SK-N-SH (cell line): Measurements from ENCODE around the gene LIX1. TPM values are rescaled to one million over a fixed set of nuclear protein-coding genes. Genes with fewer than 3 reads are reported as not detected.

ENCODE experiments used
- CTCF ChIA-PET: fragments of 300-600, 350-600 bp; formaldehyde crosslinking; extraction: SDS; loops from one replicate; lab custom pipeline; 2021; lab: Yijun Ruan, JAX
- POLR2A ChIA-PET: fragments of 350-600 bp; sonication (Branson Sonifier 250); formaldehyde crosslinking; extraction: SDS; loops from one replicate; lab custom pipeline; 2020; ENCODE audit warnings: antibody characterized with exemption, inconsistent platforms; lab: Yijun Ruan, JAX
- DNase-seq: peaks from one replicate; pipeline ENCODE4 v3.0.0; 2012
- H2AFZ ChIP-seq: fragments of 200-600 bp; sonication (generic); 2 replicates; pipeline ENCODE4 v1.8.1; 2016; ENCODE audit warnings: antibody characterized with exemption, mild to moderate bottlenecking, low read depth
- H3F3A ChIP-seq: fragments of 200-600 bp; sonication (generic); replicated peaks from 2 replicates; pipeline ENCODE3; 2016; ENCODE audit warnings: antibody characterized with exemption, mild to moderate bottlenecking; ENCODE audit not compliant: insufficient read depth
- H3K27ac ChIP-seq, 2 experiments: fragments of 200-500 bp in 1 of 2; fragments of 200-600 bp in 1 of 2; sonication (Bioruptor generic) in 1 of 2; sonication (generic), shearing (Covaris generic) in 1 of 2; 2 replicates each; pipeline versions ENCODE4 v1.5.1 to v1.6.1; 2014 to 2016; ENCODE audit warnings: low read depth in 2 of 2, inconsistent platforms in 1 of 2, low read length in 1 of 2, mild to moderate bottlenecking in 1 of 2, mixed read lengths in 1 of 2
- H3K27me3 ChIP-seq: fragments of 200-600 bp; sonication (generic), shearing (Covaris generic); 2 replicates; pipeline ENCODE4 v1.6.1; 2016; ENCODE audit warnings: mixed run types; ENCODE audit not compliant: insufficient read depth
- H3K36me3 ChIP-seq, 2 experiments: fragments of 200-500 bp in 1 of 2; fragments of 200-600 bp in 1 of 2; sonication (Bioruptor generic) in 1 of 2; sonication (generic) in 1 of 2; replicated peaks in 1 of 2; 2 replicates each; pipeline versions ENCODE3 to v1.5.1; 2014 to 2016; ENCODE audit warnings: low read length in 1 of 2, mild to moderate bottlenecking in 1 of 2; ENCODE audit not compliant: insufficient read depth in 2 of 2, control insufficient read depth in 1 of 2
- H3K4me1 ChIP-seq, 2 experiments: fragments of 200-500 bp in 1 of 2; fragments of 200-600 bp in 1 of 2; sonication (Bioruptor generic) in 1 of 2; sonication (generic), shearing (Covaris generic) in 1 of 2; 2 replicates each; pipeline versions ENCODE4 v1.5.1 to v1.6.1; 2014 to 2016; ENCODE audit warnings: low read depth in 1 of 2, low read length in 1 of 2, mixed run types in 1 of 2; ENCODE audit not compliant: insufficient read depth in 2 of 2, control insufficient read depth in 1 of 2
- H3K4me2 ChIP-seq: fragments of 200-600 bp; sonication (generic), shearing (Covaris generic); 2 replicates; pipeline ENCODE4 v1.6.1; 2017; ENCODE audit warnings: mixed run types
- H3K4me3 ChIP-seq, 2 experiments: fragments of 200-500 bp in 1 of 2; fragments of 200-600 bp in 1 of 2; sonication (Bioruptor generic) in 1 of 2; sonication (generic), shearing (Covaris generic) in 1 of 2; 2 replicates each; pipeline versions ENCODE4 v1.5.1 to v1.8.1; 2014 to 2016; ENCODE audit warnings: low read depth in 2 of 2, inconsistent platforms in 1 of 2, low read length in 1 of 2, mild to moderate bottlenecking in 1 of 2, mixed read lengths in 1 of 2, moderate library complexity in 1 of 2
- H3K79me2 ChIP-seq: fragments of 200-600 bp; sonication (generic); 2 replicates; pipeline ENCODE4 v1.8.1; 2017; ENCODE audit warnings: mild to moderate bottlenecking; ENCODE audit not compliant: insufficient read depth
- H3K9ac ChIP-seq: fragments of 200-600 bp; sonication (generic); 2 replicates; pipeline ENCODE4 v1.6.1; 2017; ENCODE audit warnings: mixed run types
- H3K9me2 ChIP-seq: fragments of 200-600 bp; sonication (generic); 2 replicates; pipeline ENCODE4 v1.6.1; 2017; ENCODE audit warnings: mixed run types
- H3K9me3 ChIP-seq: fragments of 200-600 bp; sonication (generic); 2 replicates; pipeline ENCODE4 v1.6.1; 2017; ENCODE audit warnings: mixed run types, mild to moderate bottlenecking, moderate library complexity
- H4K20me1 ChIP-seq: fragments of 200-600 bp; sonication (generic); 2 replicates; pipeline ENCODE4 v1.6.1; 2017; ENCODE audit warnings: mild to moderate bottlenecking, mixed run types; ENCODE audit not compliant: insufficient read depth
- FOXJ3 ChIP-seq: sonication (generic); formaldehyde crosslinking; IDR thresholded peaks from 2 replicates; pipeline ENCODE4 v1.5.1; 2020; ENCODE audit warnings: mild to moderate bottlenecking, missing genetic modification reagents
- FOXM1 ChIP-seq: IDR thresholded peaks from 2 replicates; pipeline ENCODE4 v1.4.0; 2012; ENCODE audit warnings: low read depth, mild to moderate bottlenecking
- GABPA ChIP-seq: IDR thresholded peaks from 2 replicates; pipeline ENCODE4 v1.4.0; 2012; ENCODE audit warnings: low read depth, mild to moderate bottlenecking
- GATA2 ChIP-seq: sonication (generic); formaldehyde crosslinking; IDR thresholded peaks from 2 replicates; pipeline ENCODE4 v1.5.0; 2020; ENCODE audit warnings: mild to moderate bottlenecking, missing genetic modification reagents
- IRF3 ChIP-seq: fragments of 150-350 bp; IDR thresholded peaks from 2 replicates; pipeline ENCODE4 v1.6.1; 2016; ENCODE audit warnings: mild to moderate bottlenecking, low read depth, low read length
- JUND ChIP-seq: IDR thresholded peaks from 2 replicates; pipeline ENCODE4 v1.4.0; 2012
- MEF2A ChIP-seq: IDR thresholded peaks from 2 replicates; pipeline ENCODE4 v1.4.0; 2012; ENCODE audit warnings: low read depth, borderline replicate concordance
- NFIC ChIP-seq: IDR thresholded peaks from 2 replicates; pipeline ENCODE4 v1.4.0; 2012; ENCODE audit warnings: borderline replicate concordance
- NRF1 ChIP-seq: IDR thresholded peaks from 2 replicates; pipeline ENCODE4 v1.6.1; 2012; ENCODE audit warnings: low read depth, mild to moderate bottlenecking, low read length
- PBX3 ChIP-seq: IDR thresholded peaks from 2 replicates; pipeline ENCODE4; 2012
- RAD21 ChIP-seq: IDR thresholded peaks from 2 replicates; pipeline ENCODE4 v1.6.1; 2012; ENCODE audit warnings: mild to moderate bottlenecking, low read length
- RXRA ChIP-seq: IDR thresholded peaks from 2 replicates; pipeline ENCODE4 v1.4.0; 2012; ENCODE audit warnings: low read depth, mild to moderate bottlenecking, borderline replicate concordance
- TEAD4 ChIP-seq: IDR thresholded peaks from 2 replicates; pipeline ENCODE4 v1.4.0; 2012; ENCODE audit warnings: mild to moderate bottlenecking, borderline replicate concordance; ENCODE audit not compliant: insufficient read depth
- WGBS: methylation state at CpG from one replicate; pipeline ENCODE4 v1.1.6; 2017; ENCODE audit warnings: low lambda C conversion rate; 5-methylcytosine and 5-hydroxymethylcytosine counted together
- polyA plus RNA-seq, 3 experiments: library from polyadenylated mRNA; depleted of rRNA; stranded (reverse); fragments of >200 nt; gene quantifications; 2 replicates each; pipeline ENCODE4 v1.2.3, GENCODE V29; 2012

Gene LIX1
- polyA plus RNA-seq, 1 of the 3 experiments (the other 2 are of a cell fraction): not detected

GRCh38 chr5:97067296-97067850 lies 75.0 kb downstream of the LIX1 start:
- TF ChIP-seq NFIC (no peak), RAD21 (no peak), MEF2A (no peak), GATA2 (CRISPR knock-in tag) (no peak), FOXM1 (no peak)
- Histone ChIP-seq H3K4me2 (no peak overlapping the region), H3K4me3 (no peak overlapping the region), H4K20me1 (no peaks in the 10 kb centered on the region), H3K9ac (no peak overlapping the region), H3K27me3 (no peaks in the 10 kb centered on the region), H3F3A (no peaks in the 10 kb centered on the region), H3K9me3 (no peaks in the 10 kb centered on the region), H3K9me2 (no peaks in the 10 kb centered on the region), H3K27ac (no peak overlapping the region), H3K36me3 (no peaks in the 10 kb centered on the region), H3K4me1 (peaks cover 0 to under 1% of the 10 kb centered on the region in 2 experiments; a peak in 2 of 4 replicates), H2AFZ (no peak overlapping the region), H3K79me2 (no peaks in the 10 kb centered on the region)
- WGBS: 61% methylated on average over 4 of the region's 4 CpGs
- no peak for DNase-seq
- ChIA-PET CTCF (interaction anchor here (0.8 kb wide), 1 partner anchor 315 kb away, joined by 3 read pairs; no protein-coding TSS in a partner anchor), POLR2A (no interaction called here)

GRCh38 chr5:97065475-97065874 lies 76.9 kb downstream of the LIX1 start:
- Histone ChIP-seq H3F3A (no peaks in the 10 kb centered on the region), H3K4me1 (peaks cover 0 to 6% of the 10 kb centered on the region in 2 experiments; a peak in 2 of 4 replicates), H3K27me3 (no peaks in the 10 kb centered on the region), H3K27ac (no peak overlapping the region), H3K9me3 (no peaks in the 10 kb centered on the region), H3K9ac (no peak overlapping the region), H3K9me2 (no peaks in the 10 kb centered on the region), H3K36me3 (no peaks in the 10 kb centered on the region), H4K20me1 (no peaks in the 10 kb centered on the region), H3K4me2 (no peak overlapping the region), H3K79me2 (no peaks in the 10 kb centered on the region), H3K4me3 (no peak overlapping the region), H2AFZ (no peak overlapping the region)
- TF ChIP-seq GABPA (no peak), NRF1 (no peak), TEAD4 (no peak), JUND (no peak)
- ChIA-PET POLR2A (no interaction called here), CTCF (interaction anchor here (0.6 to 0.8 kb wide), 2 partner anchors 68 to 77 kb away, joined by 3 to 4 read pairs; partner anchors contain the start of gene LIX1)
- 86% methylated on average over 2 of the region's 2 CpGs for WGBS
- DNase-seq: no peak

GRCh38 chr5:97063251-97063650 lies 79.2 kb downstream of the LIX1 start:
- POLR2A ChIA-PET: no interaction called here
- Histone ChIP-seq H3K9me3 (no peaks in the 10 kb centered on the region), H3K79me2 (no peaks in the 10 kb centered on the region), H3K27me3 (no peaks in the 10 kb centered on the region), H3K9ac (no peak overlapping the region), H4K20me1 (no peaks in the 10 kb centered on the region), H3K4me3 (no peak overlapping the region), H3F3A (no peaks in the 10 kb centered on the region), H3K9me2 (no peaks in the 10 kb centered on the region), H2AFZ (no peak overlapping the region), H3K36me3 (no peaks in the 10 kb centered on the region), H3K4me2 (no peak overlapping the region), H3K4me1 (peaks cover 0 to 6% of the 10 kb centered on the region in 2 experiments; a peak in 2 of 4 replicates), H3K27ac (no peak overlapping the region)
- no peak for DNase-seq
- TF ChIP-seq IRF3: no peak
- TF ChIP-seq RXRA: no peak
- no peak for TF ChIP-seq GABPA
- TF ChIP-seq NRF1: no peak
- TF ChIP-seq JUND: no peak
- TF ChIP-seq PBX3: no peak
- TF ChIP-seq FOXJ3 (CRISPR knock-in tag): no peak
- 59% methylated on average over 1 of the region's 1 CpG for WGBS
- CTCF ChIA-PET: interaction anchor here (1.0 kb wide), 1 partner anchor 64 kb away, joined by 3 read pairs; no protein-coding TSS in a partner anchor
